Stimulated activated CD4-positive, alpha-beta T cell treated with anti-CD3 and anti-CD28 coated beads, TNF-alpha, amount 100 ng/mL, for 24 hours (primary cell): ENCODE measurements around the gene GAS2L1.

Experiments used
- DNase-seq, 3 experiments: peaks; one replicate each; pipeline ENCODE4 v3.0.0-alpha.2; 2020; ENCODE audit warnings: low read depth in 3 of 3

GAS2L1 gene

GRCh38 chr22:29327089-29327764 lies 20.8 kb downstream of the GAS2L1 start:
- DNase-seq: no peak

GRCh38 chr22:29328055-29328454 lies 21.6 kb downstream of the GAS2L1 start:
- no peak for DNase-seq

GRCh38 chr22:29328566-29329500 lies 22.4 kb downstream of the GAS2L1 start:
- no peak for DNase-seq

GRCh38 chr22:29329581-29329980 lies 23.1 kb downstream of the GAS2L1 start:
- DNase-seq: no peak

- DNase-seq: no peak
Measured at GRCh38 chr22:29330291-29330690, 23.8 kb downstream of the GAS2L1 start.

GRCh38 chr22:29330753-29331152 lies 24.3 kb downstream of the GAS2L1 start:
- DNase-seq: no peak

GRCh38 chr22:29331213-29331612 lies 24.8 kb downstream of the GAS2L1 start:
- DNase-seq: no peak

- no peak for DNase-seq
Measured at GRCh38 chr22:29331658-29332300, 25.3 kb downstream of the GAS2L1 start.

GRCh38 chr22:29332886-29333496 lies 26.5 kb downstream of the GAS2L1 start:
- no peak for DNase-seq

GRCh38 chr22:29334148-29334547 lies 27.7 kb downstream of the GAS2L1 start:
- no peak for DNase-seq

GRCh38 chr22:29334696-29335344 lies 28.4 kb downstream of the GAS2L1 start:
- DNase-seq: no peak

- DNase-seq: no peak
Measured at GRCh38 chr22:29335656-29336055, 29.2 kb downstream of the GAS2L1 start.

GRCh38 chr22:29336751-29337490 lies 30.5 kb downstream of the GAS2L1 start:
- DNase-seq: no peak

GRCh38 chr22:29337631-29338284 lies 31.3 kb downstream of the GAS2L1 start:
- DNase-seq: no peak

GRCh38 chr22:29338398-29338797 lies 31.9 kb downstream of the GAS2L1 start:
- no peak for DNase-seq

- no peak for DNase-seq
Measured at GRCh38 chr22:29339381-29340235, 33.2 kb downstream of the GAS2L1 start.

- no peak for DNase-seq
Measured at GRCh38 chr22:29340566-29340965, 34.1 kb downstream of the GAS2L1 start.

GRCh38 chr22:29341056-29341848 lies 34.8 kb downstream of the GAS2L1 start:
- no peak for DNase-seq

GRCh38 chr22:29341849-29342127 lies 35.3 kb downstream of the GAS2L1 start:
- no peak for DNase-seq
